ENCODE measurements around the gene ACSS2. TPM values are rescaled to one million over a fixed set of nuclear protein-coding genes. Genes with fewer than 3 reads are reported as not detected.

Gene ACSS2
- total and polyA plus RNA-seq, 2 experiments from 2014 or later: 26.1 to 49.3 TPM

DNA sequence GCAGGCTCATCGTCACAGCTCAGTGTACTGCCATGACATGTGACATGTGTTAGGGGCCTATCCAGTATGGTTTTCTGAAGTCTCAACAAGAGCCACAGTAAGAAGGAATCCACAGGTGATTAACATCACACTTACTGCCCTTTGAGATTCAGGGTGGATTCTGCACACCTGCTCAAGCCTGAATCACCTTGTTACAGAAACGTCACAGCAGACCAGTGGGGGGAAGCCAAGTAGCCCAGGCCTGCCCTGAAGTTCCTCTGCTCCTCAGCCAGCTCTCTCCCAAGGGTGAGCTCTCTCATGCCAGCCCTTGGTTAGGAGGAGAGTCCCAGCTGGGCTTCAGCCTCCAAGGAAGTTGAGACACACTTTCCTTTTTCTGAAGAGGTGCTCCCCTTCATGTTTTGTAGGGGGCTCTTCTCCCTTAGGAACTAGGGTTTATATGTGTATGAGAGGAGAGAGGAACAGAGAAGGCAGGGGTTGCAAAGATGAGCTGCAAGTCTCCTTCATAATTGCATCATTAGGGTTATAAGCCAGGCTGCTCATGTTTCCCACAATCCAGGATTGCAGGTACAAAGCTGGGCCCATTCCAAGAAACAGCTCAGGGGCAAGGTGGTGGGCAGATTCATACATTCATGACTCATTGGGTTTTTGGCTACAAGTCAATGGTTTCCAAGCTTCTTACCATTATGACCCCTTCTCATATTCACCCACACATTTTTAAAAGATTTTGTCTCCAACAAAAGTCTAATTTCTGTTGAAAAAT lies 67.6 kb downstream of the ACSS2 start:
- Histone ChIP-seq H3K4me2 (no peak overlapping the region), H2AFZ (no peak overlapping the region), H3K36me3 (ENCODE audit: insufficient read depth) (peaks cover 4% of the 10 kb centered on the region; the same call in 1 of the 2 replicates), H3F3A (replicated peaks; ENCODE audit: low read depth) (no peaks in the 10 kb centered on the region), H3K27me3 (ENCODE audit: insufficient read depth) (no peaks in the 10 kb centered on the region), H3K79me2 (replicated peaks; ENCODE audit: insufficient read depth) (no peaks in the 10 kb centered on the region), H3K4me1 (ENCODE audit: insufficient read depth) (no peaks in the 10 kb centered on the region), H3K27ac (ENCODE audit: low read depth) (no peak overlapping the region), H4K20me1 (replicated peaks; ENCODE audit: insufficient read depth) (0 out of 2 replicates have a peak, but pooled peaks cover 4% of the 10 kb centered on the region), H3K9me2 (ENCODE audit: insufficient read depth) (no peaks in the 10 kb centered on the region), H3K4me3 (no peak overlapping the region)
- DNase-seq (ENCODE audit: low spot score): no peak
- H3K9me3 Mint-ChIP-seq: no peaks in the 10 kb centered on the region
- peaks cover 3% of the 10 kb centered on the region for H3K27me3 Mint-ChIP-seq (ENCODE audit: insufficient read depth, low read depth, poor library complexity)
- no peak for TF ChIP-seq JUNB (IDR thresholded peaks at IDR 0.05; ENCODE audit: unreplicated experiment)
- no peak for TF ChIP-seq CTCF (conservative IDR thresholded peaks at IDR 0.05; ENCODE audit: low read depth in 2 of 2)
- TF ChIP-seq, protein P1, sequence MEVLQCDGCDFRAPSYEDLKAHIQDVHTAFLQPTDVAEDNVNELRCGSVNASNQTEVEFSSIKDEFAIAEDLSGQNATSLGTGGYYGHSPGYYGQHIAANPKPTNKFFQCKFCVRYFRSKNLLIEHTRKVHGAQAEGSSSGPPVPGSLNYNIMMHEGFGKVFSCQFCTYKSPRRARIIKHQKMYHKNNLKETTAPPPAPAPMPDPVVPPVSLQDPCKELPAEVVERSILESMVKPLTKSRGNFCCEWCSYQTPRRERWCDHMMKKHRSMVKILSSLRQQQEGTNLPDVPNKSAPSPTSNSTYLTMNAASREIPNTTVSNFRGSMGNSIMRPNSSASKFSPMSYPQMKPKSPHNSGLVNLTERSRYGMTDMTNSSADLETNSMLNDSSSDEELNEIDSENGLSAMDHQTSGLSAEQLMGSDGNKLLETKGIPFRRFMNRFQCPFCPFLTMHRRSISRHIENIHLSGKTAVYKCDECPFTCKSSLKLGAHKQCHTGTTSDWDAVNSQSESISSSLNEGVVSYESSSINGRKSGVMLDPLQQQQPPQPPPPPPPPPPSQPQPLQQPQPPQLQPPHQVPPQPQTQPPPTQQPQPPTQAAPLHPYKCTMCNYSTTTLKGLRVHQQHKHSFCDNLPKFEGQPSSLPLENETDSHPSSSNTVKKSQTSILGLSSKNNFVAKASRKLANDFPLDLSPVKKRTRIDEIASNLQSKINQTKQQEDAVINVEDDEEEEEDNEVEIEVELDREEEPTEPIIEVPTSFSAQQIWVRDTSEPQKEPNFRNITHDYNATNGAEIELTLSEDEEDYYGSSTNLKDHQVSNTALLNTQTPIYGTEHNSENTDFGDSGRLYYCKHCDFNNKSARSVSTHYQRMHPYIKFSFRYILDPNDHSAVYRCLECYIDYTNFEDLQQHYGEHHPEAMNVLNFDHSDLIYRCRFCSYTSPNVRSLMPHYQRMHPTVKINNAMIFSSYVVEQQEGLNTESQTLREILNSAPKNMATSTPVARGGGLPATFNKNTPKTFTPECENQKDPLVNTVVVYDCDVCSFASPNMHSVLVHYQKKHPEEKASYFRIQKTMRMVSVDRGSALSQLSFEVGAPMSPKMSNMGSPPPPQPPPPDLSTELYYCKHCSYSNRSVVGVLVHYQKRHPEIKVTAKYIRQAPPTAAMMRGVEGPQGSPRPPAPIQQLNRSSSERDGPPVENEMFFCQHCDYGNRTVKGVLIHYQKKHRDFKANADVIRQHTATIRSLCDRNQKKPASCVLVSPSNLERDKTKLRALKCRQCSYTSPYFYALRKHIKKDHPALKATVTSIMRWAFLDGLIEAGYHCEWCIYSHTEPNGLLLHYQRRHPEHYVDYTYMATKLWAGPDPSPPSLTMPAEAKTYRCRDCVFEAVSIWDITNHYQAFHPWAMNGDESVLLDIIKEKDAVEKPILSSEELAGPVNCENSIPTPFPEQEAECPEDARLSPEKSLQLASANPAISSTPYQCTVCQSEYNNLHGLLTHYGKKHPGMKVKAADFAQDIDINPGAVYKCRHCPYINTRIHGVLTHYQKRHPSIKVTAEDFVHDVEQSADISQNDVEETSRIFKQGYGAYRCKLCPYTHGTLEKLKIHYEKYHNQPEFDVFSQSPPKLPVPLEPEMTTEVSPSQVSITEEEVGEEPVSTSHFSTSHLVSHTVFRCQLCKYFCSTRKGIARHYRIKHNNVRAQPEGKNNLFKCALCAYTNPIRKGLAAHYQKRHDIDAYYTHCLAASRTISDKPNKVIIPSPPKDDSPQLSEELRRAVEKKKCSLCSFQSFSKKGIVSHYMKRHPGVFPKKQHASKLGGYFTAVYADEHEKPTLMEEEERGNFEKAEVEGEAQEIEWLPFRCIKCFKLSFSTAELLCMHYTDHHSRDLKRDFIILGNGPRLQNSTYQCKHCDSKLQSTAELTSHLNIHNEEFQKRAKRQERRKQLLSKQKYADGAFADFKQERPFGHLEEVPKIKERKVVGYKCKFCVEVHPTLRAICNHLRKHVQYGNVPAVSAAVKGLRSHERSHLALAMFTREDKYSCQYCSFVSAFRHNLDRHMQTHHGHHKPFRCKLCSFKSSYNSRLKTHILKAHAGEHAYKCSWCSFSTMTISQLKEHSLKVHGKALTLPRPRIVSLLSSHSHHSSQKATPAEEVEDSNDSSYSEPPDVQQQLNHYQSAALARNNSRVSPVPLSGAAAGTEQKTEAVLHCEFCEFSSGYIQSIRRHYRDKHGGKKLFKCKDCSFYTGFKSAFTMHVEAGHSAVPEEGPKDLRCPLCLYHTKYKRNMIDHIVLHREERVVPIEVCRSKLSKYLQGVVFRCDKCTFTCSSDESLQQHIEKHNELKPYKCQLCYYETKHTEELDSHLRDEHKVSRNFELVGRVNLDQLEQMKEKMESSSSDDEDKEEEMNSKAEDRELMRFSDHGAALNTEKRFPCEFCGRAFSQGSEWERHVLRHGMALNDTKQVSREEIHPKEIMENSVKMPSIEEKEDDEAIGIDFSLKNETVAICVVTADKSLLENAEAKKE (CRISPR knock-in tag; IDR thresholded peaks at IDR 0.05): no peak
- no peak for TF ChIP-seq CREB1 (CRISPR knock-in tag; IDR thresholded peaks at IDR 0.05; ENCODE audit: low read depth)
- TF ChIP-seq ZNF331 (CRISPR knock-in tag; IDR thresholded peaks at IDR 0.05; ENCODE audit: low read depth): no peak
- TF ChIP-seq EZH2phosphoT487 (IDR thresholded peaks at IDR 0.05; ENCODE audit: unreplicated experiment): no peak
- TF ChIP-seq POLR2AphosphoS5 (IDR thresholded peaks at IDR 0.05; ENCODE audit: low read depth): no peak
- TF ChIP-seq ETS1 (IDR thresholded peaks at IDR 0.05): no peak
- TF ChIP-seq NANOG (IDR thresholded peaks at IDR 0.05; ENCODE audit: borderline replicate concordance): no peak
- TF ChIP-seq ZNF114 (CRISPR knock-in tag; IDR thresholded peaks at IDR 0.05): no peak
- no peak for TF ChIP-seq STAT1 (IDR thresholded peaks at IDR 0.05; ENCODE audit: unreplicated experiment)
- TF ChIP-seq EZH2 (IDR thresholded peaks at IDR 0.05; ENCODE audit: low read depth, unreplicated experiment): no peak
- TF ChIP-seq, protein P2, sequence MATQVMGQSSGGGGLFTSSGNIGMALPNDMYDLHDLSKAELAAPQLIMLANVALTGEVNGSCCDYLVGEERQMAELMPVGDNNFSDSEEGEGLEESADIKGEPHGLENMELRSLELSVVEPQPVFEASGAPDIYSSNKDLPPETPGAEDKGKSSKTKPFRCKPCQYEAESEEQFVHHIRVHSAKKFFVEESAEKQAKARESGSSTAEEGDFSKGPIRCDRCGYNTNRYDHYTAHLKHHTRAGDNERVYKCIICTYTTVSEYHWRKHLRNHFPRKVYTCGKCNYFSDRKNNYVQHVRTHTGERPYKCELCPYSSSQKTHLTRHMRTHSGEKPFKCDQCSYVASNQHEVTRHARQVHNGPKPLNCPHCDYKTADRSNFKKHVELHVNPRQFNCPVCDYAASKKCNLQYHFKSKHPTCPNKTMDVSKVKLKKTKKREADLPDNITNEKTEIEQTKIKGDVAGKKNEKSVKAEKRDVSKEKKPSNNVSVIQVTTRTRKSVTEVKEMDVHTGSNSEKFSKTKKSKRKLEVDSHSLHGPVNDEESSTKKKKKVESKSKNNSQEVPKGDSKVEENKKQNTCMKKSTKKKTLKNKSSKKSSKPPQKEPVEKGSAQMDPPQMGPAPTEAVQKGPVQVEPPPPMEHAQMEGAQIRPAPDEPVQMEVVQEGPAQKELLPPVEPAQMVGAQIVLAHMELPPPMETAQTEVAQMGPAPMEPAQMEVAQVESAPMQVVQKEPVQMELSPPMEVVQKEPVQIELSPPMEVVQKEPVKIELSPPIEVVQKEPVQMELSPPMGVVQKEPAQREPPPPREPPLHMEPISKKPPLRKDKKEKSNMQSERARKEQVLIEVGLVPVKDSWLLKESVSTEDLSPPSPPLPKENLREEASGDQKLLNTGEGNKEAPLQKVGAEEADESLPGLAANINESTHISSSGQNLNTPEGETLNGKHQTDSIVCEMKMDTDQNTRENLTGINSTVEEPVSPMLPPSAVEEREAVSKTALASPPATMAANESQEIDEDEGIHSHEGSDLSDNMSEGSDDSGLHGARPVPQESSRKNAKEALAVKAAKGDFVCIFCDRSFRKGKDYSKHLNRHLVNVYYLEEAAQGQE (IDR thresholded peaks at IDR 0.05; ENCODE audit: unreplicated experiment): no peak
- H3K4me1 Mint-ChIP-seq: no peaks in the 10 kb centered on the region
- no peak overlapping the region for H3K27ac Mint-ChIP-seq
- no peak overlapping the region for H3K4me3 Mint-ChIP-seq
- no peak for ATAC-seq
- H3K36me3 Mint-ChIP-seq (ENCODE audit: low read depth): peaks cover 26% of the 10 kb centered on the region; the same call in 2 of the 3 replicates

Measured in GM23338 (cell line).